NK-92 treated with Interleukin-12 subunit alpha and Interleukin-12 subunit beta, amount 100 ng/mL, for 24 hours (cell line): ENCODE measurements around the gene LIME1.

ENCODE experiments used
- DNase-seq: peaks from one replicate; lab custom pipeline; 2025; lab: John Stamatoyannopoulos, UW

Gene LIME1

GRCh38 chr20:63697357-63697867 is 39.1 kb upstream of the LIME1 start:
- no peak for DNase-seq

- DNase-seq, result no peak
Measured at GRCh38 chr20:63697868-63698545, 38.5 kb upstream of the LIME1 start.

GRCh38 chr20:63698739-63699465 is 37.6 kb upstream of the LIME1 start:
- no peak for DNase-seq

- DNase-seq, result no peak
Measured at GRCh38 chr20:63699466-63700198, 36.8 kb upstream of the LIME1 start.

GRCh38 chr20:63700199-63701050 is 36.0 kb upstream of the LIME1 start:
- DNase-seq, result no peak

- DNase-seq, result no peak
Measured at GRCh38 chr20:63701051-63701328, 35.5 kb upstream of the LIME1 start.

GRCh38 chr20:63701329-63702035 is 35.0 kb upstream of the LIME1 start:
- DNase-seq, result no peak

- DNase-seq, result no peak
Measured at GRCh38 chr20:63702036-63702665, 34.3 kb upstream of the LIME1 start.

GRCh38 chr20:63702751-63703470 is 33.6 kb upstream of the LIME1 start:
- no peak for DNase-seq

GRCh38 chr20:63703471-63703975 is 32.9 kb upstream of the LIME1 start:
- DNase-seq, result no peak

- no peak for DNase-seq
Measured at GRCh38 chr20:63703976-63704748, 32.3 kb upstream of the LIME1 start.

- no peak for DNase-seq
Measured at GRCh38 chr20:63704749-63705117, 31.7 kb upstream of the LIME1 start.

GRCh38 chr20:63705232-63706026 is 31.0 kb upstream of the LIME1 start:
- no peak for DNase-seq

- DNase-seq, result no peak
Measured at GRCh38 chr20:63706027-63706695, 30.3 kb upstream of the LIME1 start.

GRCh38 chr20:63706852-63707557 is 29.5 kb upstream of the LIME1 start:
- no peak for DNase-seq

GRCh38 chr20:63707558-63708300 is 28.7 kb upstream of the LIME1 start, which contains the start of the genes ARFRP1 and ZGPAT:
ARFRP1 (minus strand) TSS chr20:63707976; CDS start chr20:63707091, 885 bp downstream.
ZGPAT (plus strand) TSS chr20:63708039; CDS start chr20:63708581, 542 bp downstream.
- DNase-seq, result peak; percentile 80
